ENCODE results near the gene C11orf21.

DNA sequence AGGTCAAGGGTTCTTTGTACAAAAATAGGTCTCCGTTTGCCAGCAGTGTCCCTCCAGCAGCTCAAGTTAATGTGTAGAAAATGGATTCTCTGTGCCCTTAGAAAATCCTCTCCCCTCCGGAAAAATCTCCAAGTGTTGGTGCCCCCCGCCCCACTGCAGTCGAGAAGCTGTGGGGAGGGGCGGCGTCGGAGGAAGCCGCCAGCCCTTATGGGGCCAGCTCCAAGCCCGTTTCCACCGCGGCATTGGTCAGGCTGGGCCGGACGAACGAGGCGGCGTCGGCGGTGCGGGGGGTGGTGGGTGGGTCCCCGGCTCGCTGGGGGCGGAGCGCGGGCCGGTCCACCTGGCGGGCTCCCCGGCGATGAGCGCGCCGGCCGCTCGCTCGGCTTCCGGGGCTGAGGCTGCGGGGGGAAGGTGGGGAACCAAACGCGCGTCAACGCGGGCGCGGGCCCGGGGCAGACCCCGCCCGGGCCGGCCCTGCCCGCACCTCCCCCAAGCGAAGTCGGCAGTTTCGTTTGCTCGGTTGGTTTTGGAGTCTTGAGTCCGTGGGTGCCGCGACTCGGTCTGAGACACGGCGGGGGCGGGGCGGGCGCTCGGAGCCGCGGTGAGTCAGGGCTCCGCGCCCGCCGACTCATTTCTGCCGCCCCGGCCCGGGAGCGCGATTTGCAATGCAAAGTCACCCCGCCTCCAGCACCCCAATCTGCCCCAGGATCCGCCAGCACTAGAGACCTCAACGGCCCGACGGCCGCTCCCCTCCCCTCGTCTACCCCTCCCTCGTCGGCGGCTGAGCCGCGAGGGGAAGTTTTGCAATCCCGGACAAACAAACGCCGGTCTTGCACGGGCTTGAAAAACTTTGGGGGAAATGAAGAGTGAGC lies 32.8 kb downstream of the C11orf21 start:
- TF ChIP-seq, protein P1, sequence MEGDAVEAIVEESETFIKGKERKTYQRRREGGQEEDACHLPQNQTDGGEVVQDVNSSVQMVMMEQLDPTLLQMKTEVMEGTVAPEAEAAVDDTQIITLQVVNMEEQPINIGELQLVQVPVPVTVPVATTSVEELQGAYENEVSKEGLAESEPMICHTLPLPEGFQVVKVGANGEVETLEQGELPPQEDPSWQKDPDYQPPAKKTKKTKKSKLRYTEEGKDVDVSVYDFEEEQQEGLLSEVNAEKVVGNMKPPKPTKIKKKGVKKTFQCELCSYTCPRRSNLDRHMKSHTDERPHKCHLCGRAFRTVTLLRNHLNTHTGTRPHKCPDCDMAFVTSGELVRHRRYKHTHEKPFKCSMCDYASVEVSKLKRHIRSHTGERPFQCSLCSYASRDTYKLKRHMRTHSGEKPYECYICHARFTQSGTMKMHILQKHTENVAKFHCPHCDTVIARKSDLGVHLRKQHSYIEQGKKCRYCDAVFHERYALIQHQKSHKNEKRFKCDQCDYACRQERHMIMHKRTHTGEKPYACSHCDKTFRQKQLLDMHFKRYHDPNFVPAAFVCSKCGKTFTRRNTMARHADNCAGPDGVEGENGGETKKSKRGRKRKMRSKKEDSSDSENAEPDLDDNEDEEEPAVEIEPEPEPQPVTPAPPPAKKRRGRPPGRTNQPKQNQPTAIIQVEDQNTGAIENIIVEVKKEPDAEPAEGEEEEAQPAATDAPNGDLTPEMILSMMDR (IDR thresholded peaks at IDR 0.05): no peak
- TF ChIP-seq EP300 (IDR thresholded peaks at IDR 0.05): no peak
- TF ChIP-seq POLR2A (IDR thresholded peaks at IDR 0.05): no peak

All from ovary (tissue), 3 donors.